Kidney (tissue), 14 donors: Measurements from ENCODE around the gene GFI1B. TPM values are rescaled to one million over a fixed set of nuclear protein-coding genes. Genes with fewer than 3 reads are reported as not detected.

Experiments used
- DNase-seq, 5 donors: peaks; one replicate each; pipeline ENCODE4 v3.0.0-alpha.2; 2013 to 2020
- FAIRE-seq: peaks from 2 replicates; lab custom pipeline; 2012; peaks lifted over from hg19 to GRCh38; lab: Jason Lieb, UNC
- H3K27ac ChIP-seq, 2 donors: one replicate each; pipeline ENCODE4 v1.7.0; 2013; ENCODE audit warnings: low read depth in 2 of 2, low read length in 2 of 2, inconsistent platforms in 1 of 2
- H3K27me3 ChIP-seq: one replicate; pipeline ENCODE4 v1.7.1; 2013; ENCODE audit warnings: low read length, inconsistent platforms; ENCODE audit not compliant: control insufficient read depth, insufficient read depth
- H3K36me3 ChIP-seq, 3 donors: one replicate each; pipeline versions ENCODE4 v1.7.0 to v1.7.1; 2013; ENCODE audit warnings: low read length in 3 of 3, control low read depth in 1 of 3, inconsistent platforms in 1 of 3; ENCODE audit not compliant: insufficient read depth in 3 of 3, control insufficient read depth in 2 of 3
- H3K4me1 ChIP-seq, 3 donors: one replicate each; pipeline versions ENCODE4 v1.7.0 to v1.7.1; 2013; ENCODE audit warnings: low read length in 3 of 3, inconsistent platforms in 1 of 3, low read depth in 1 of 3; ENCODE audit not compliant: control insufficient read depth in 2 of 3, insufficient read depth in 2 of 3
- H3K4me3 ChIP-seq, 3 donors: one replicate each; pipeline versions ENCODE4 v1.7.0 to v1.8.1; 2013; ENCODE audit warnings: low read length in 3 of 3, control low read depth in 1 of 3, inconsistent platforms in 1 of 3
- H3K9ac ChIP-seq, 3 donors: one replicate each; pipeline versions ENCODE4 v1.7.0 to v1.7.1; 2013; ENCODE audit warnings: low read length in 3 of 3, control low read depth in 1 of 3, inconsistent platforms in 1 of 3
- H3K9me3 ChIP-seq, 3 donors: one replicate each; pipeline versions ENCODE4 v1.7.0 to v1.7.1; 2013; ENCODE audit warnings: low read length in 3 of 3, control low read depth in 1 of 3, inconsistent platforms in 1 of 3; ENCODE audit not compliant: control insufficient read depth in 2 of 3, insufficient read depth in 1 of 3
- CTCF ChIP-seq: IDR thresholded peaks from 3 replicates; pipeline ENCODE4 v1.5.1; 2012; ENCODE audit warnings: mild to moderate bottlenecking, moderate library complexity, borderline replicate concordance; ENCODE audit not compliant: insufficient read depth; ENCODE audit errors: extremely low read depth
- intact Hi-C: fragments of 100-400 bp; cut with DNase I; formaldehyde crosslinking; loops from one replicate; pipeline ENCODE4 v1.11.1; 2022
- polyA plus RNA-seq: library from polyadenylated mRNA; stranded (reverse); fragments of 350-450 nt; fragmentation: Illumina TruSeq; extraction: RNeasy Lipid Tissue Mini Kit (QIAGEN cat#74804); gene quantifications from one replicate; pipeline ENCODE4 v1.2.3, GENCODE V29; 2014; ENCODE audit warnings: low read depth, low replicate concordance; ENCODE audit not compliant: insufficient read depth
- total RNA-seq: library from RNA; stranded (reverse); fragmentation: NEBNext Ultra II Directional; extraction: Animal tissue kit (Norgen Biotek cat#: 25700); gene quantifications from one replicate; pipeline ENCODE4 v1.2.1, GENCODE V29; 2021
- donor health status: control.
- donor health status: control.
- donor health status: control.
- donor health status: control.
- donor health status: control.
- donor health status: DM: yes; HTN: yes; CAD: no.
- donor health status: Normal renal cell carcinoma (clear cell type).

GFI1B gene
- total and polyA plus RNA-seq, 2 donors from 2014 or later = 0.28 TPM; not detected in 1

GRCh38 chr9:133023117-133023890, 44.8 kb downstream of the GFI1B start:
- Histone ChIP-seq H3K9ac (no peak overlapping the region), H3K4me1 (no peaks in the 10 kb centered on the region), H3K4me3 (no peak overlapping the region), H3K27me3 (no peaks in the 10 kb centered on the region), H3K36me3 (no peaks in the 10 kb centered on the region), H3K9me3 (peaks cover 0 to under 1% (median 0%) of the 10 kb centered on the region in 3 donors), H3K27ac (no peak overlapping the region)
- DNase-seq = peak in 1 of 5 donors; percentile 67
- intact Hi-C loops = no loop called here
- no peak for TF ChIP-seq CTCF
- FAIRE-seq = no peak

- H3K27me3 ChIP-seq = no peaks in the 10 kb centered on the region
- H3K9ac ChIP-seq = no peak overlapping the region
- TF ChIP-seq CTCF = no peak
- intact Hi-C loops = no loop called here
- no peaks in the 10 kb centered on the region for H3K9me3 ChIP-seq
- no peak overlapping the region for H3K4me3 ChIP-seq
- no peak overlapping the region for H3K27ac ChIP-seq
- H3K36me3 ChIP-seq = no peaks in the 10 kb centered on the region
- no peak for FAIRE-seq
- peak in 1 of 5 donors; percentile 20 for DNase-seq
- peaks cover 0 to 5% (median 2%) of the 10 kb centered on the region in 3 donors for H3K4me1 ChIP-seq
These were observed 47.9 kb downstream of the GFI1B start for GRCh38 chr9:133026426-133026825.

GRCh38 chr9:133027134-133027533, 48.6 kb downstream of the GFI1B start:
- no peak overlapping the region for H3K4me3 ChIP-seq
- no peaks in the 10 kb centered on the region for H3K9me3 ChIP-seq
- H3K27ac ChIP-seq = no peak overlapping the region
- FAIRE-seq (no peak), DNase-seq (peak in 1 of 5 donors; percentile 13)
- H3K27me3 ChIP-seq = no peaks in the 10 kb centered on the region
- TF ChIP-seq CTCF = no peak
- no peak overlapping the region for H3K9ac ChIP-seq
- H3K36me3 ChIP-seq = no peaks in the 10 kb centered on the region
- peaks cover 0 to 12% (median 9%) of the 10 kb centered on the region in 3 donors for H3K4me1 ChIP-seq
- intact Hi-C loops = no loop called here
